Endothelial cell (in vitro differentiated cells): ENCODE results near the gene CNIH1. TPM values are rescaled to one million over a fixed set of nuclear protein-coding genes. Genes with fewer than 3 reads are reported as not detected.

Experiments
- DNase-seq: peaks from one replicate; pipeline ENCODE4 v3.0.0; 2021; ENCODE audit warnings: low spot score
- H3K27ac Mint-ChIP-seq: one replicate; pipeline ENCODE4 v1.8.0; 2021; ENCODE audit warnings: mixed read lengths, inconsistent platforms; ENCODE audit not compliant: unreplicated experiment
- H3K27me3 Mint-ChIP-seq: one replicate; pipeline ENCODE4 v1.8.0; 2021; ENCODE audit warnings: mild to moderate bottlenecking, moderate library complexity, mixed read lengths, inconsistent platforms; ENCODE audit not compliant: unreplicated experiment
- H3K36me3 Mint-ChIP-seq: one replicate; pipeline ENCODE4 v1.8.0; 2021; ENCODE audit warnings: mild to moderate bottlenecking, low read depth, mixed read lengths, inconsistent platforms; ENCODE audit not compliant: unreplicated experiment
- H3K4me1 Mint-ChIP-seq: one replicate; pipeline ENCODE4 v1.8.0; 2021; ENCODE audit warnings: mild to moderate bottlenecking, mixed read lengths, inconsistent platforms; ENCODE audit not compliant: unreplicated experiment
- H3K4me3 Mint-ChIP-seq: one replicate; pipeline ENCODE4 v1.8.0; 2021; ENCODE audit warnings: mild to moderate bottlenecking, mixed read lengths, inconsistent platforms; ENCODE audit not compliant: unreplicated experiment
- H3K9me3 Mint-ChIP-seq: one replicate; pipeline ENCODE4 v1.8.0; 2021; ENCODE audit warnings: mixed read lengths, inconsistent platforms; ENCODE audit not compliant: unreplicated experiment
- total RNA-seq: library from RNA; stranded (reverse); fragmentation: NEBNext Ultra II Directional; extraction: Animal tissue kit (Norgen Biotek cat#: 25700); gene quantifications from one replicate; pipeline ENCODE4 v1.2.1, GENCODE V29; 2021; ENCODE audit not compliant: unreplicated experiment
- TF ChIP-seq, protein P1 (sequence below): fragments of 200-600 bp; sonication (generic); IDR thresholded peaks from one replicate; pipeline ENCODE4 v1.5.0; 2021; ENCODE audit warnings: antibody characterized with exemption; ENCODE audit not compliant: unreplicated experiment

Gene CNIH1
- total RNA-seq, 1 donor from 2014 or later: 87.8 TPM

DNA sequence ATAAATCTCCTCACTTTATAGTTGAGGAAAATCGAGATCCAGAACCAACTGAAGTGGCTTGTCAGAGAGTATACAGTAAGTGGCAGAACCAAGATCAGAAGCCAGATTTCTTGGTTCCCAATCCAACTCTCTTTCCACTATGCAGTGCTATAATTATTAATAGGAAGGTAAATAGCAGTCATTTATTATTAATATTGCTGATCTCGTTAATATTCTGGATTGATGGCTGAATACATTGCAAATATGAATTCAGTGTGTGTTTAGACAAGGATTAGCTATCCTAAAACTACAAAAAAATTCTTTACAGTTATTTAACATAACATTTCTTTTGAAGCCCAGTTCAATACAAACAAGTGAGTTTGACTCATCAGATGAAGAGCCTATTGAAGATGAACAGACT, 41.6 kb downstream of the CNIH1 start:
- H3K9me3 Mint-ChIP-seq: no peaks in the 10 kb centered on the region
- no peak for DNase-seq
- TF ChIP-seq, protein P1, sequence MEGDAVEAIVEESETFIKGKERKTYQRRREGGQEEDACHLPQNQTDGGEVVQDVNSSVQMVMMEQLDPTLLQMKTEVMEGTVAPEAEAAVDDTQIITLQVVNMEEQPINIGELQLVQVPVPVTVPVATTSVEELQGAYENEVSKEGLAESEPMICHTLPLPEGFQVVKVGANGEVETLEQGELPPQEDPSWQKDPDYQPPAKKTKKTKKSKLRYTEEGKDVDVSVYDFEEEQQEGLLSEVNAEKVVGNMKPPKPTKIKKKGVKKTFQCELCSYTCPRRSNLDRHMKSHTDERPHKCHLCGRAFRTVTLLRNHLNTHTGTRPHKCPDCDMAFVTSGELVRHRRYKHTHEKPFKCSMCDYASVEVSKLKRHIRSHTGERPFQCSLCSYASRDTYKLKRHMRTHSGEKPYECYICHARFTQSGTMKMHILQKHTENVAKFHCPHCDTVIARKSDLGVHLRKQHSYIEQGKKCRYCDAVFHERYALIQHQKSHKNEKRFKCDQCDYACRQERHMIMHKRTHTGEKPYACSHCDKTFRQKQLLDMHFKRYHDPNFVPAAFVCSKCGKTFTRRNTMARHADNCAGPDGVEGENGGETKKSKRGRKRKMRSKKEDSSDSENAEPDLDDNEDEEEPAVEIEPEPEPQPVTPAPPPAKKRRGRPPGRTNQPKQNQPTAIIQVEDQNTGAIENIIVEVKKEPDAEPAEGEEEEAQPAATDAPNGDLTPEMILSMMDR: no peak
- peaks cover 8% of the 10 kb centered on the region for H3K36me3 Mint-ChIP-seq
- peaks cover 5% of the 10 kb centered on the region for H3K27me3 Mint-ChIP-seq
- no peak overlapping the region for H3K4me3 Mint-ChIP-seq
- peaks cover 5% of the 10 kb centered on the region for H3K4me1 Mint-ChIP-seq
- no peak overlapping the region for H3K27ac Mint-ChIP-seq

DNA sequence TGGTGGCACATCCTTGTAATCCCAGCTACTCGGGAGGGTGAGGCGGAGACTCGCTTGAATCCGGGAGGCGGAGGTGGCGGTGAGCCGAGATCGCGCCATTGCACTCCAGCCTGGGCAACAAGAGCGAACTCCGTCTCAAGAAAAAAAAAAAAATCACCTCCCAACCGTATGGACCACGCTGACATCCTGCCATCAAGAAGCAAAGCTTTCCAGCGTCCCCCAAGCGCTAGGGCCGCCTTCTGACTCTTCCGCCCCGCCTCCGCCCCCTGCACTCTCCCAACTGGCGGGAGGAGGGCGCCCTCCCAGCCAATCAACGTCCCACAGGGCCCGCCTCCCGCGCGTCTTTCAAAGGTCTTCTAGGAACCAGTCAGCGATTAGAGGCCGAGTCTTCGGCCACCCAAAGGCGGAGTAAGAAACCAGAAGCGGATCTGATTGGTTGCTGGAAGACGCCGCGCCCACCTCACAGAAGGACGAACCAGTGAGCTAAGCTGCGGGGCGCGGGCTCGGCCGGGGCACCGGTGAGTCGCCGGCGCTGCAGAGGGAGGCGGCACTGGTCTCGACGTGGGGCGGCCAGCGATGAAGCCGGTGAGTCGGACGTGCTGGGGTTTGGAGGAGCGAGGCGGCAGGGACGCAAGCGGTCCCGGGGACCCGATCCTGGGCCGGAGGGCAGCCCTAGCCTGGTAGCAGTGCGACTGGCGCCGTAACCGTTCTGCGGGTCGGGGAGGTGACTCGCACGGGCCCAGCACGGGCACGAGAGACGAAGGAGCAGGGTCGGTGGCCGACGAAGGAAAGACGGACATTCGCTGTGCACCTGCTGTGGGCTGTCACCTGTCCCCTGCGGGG, 44.5 kb downstream of the CNIH1 start, which contains the start of gene CDKN3:
CDKN3 (plus strand) TSS at position 515 of the 843 bp plus-strand sequence; CDS start at position 577, 62 bp downstream.
- peak within 1 kb of the TSS; percentile 30 for H3K27ac Mint-ChIP-seq
- no peaks in the 10 kb centered on the region for H3K9me3 Mint-ChIP-seq
- peaks cover 5% of the 10 kb centered on the region for H3K27me3 Mint-ChIP-seq
- H3K4me3 Mint-ChIP-seq: peak within 1 kb of the TSS; percentile 87
- DNase-seq: peak; percentile 97
- TF ChIP-seq, protein P1: peak; percentile 41
- peaks cover 5% of the 10 kb centered on the region for H3K4me1 Mint-ChIP-seq
- no peaks in the 10 kb centered on the region for H3K36me3 Mint-ChIP-seq

DNA sequence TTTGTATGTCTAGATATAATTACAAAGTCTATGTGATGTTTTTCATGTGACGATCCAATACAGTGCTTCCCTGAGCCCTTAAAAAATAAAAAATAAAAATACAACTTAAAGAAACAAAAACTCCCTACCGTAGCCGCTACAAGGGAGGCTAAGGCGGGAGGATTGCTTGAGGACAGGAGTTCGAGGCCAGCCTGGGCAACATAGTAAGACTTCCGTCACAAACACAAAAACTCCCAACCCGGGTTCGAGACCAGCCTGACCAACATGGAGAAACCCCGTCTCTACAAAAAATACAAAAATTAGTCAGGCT, 45.0 kb downstream of the CNIH1 start:
- DNase-seq: no peak
- H3K4me1 Mint-ChIP-seq: peaks cover 6% of the 10 kb centered on the region
- peaks cover 6% of the 10 kb centered on the region for H3K27me3 Mint-ChIP-seq
- no peaks in the 10 kb centered on the region for H3K9me3 Mint-ChIP-seq
- TF ChIP-seq, protein P1: no peak
- H3K36me3 Mint-ChIP-seq: no peaks in the 10 kb centered on the region
- peak overlapping the region; percentile 87 for H3K4me3 Mint-ChIP-seq
- peak overlapping the region; percentile 30 for H3K27ac Mint-ChIP-seq

DNA sequence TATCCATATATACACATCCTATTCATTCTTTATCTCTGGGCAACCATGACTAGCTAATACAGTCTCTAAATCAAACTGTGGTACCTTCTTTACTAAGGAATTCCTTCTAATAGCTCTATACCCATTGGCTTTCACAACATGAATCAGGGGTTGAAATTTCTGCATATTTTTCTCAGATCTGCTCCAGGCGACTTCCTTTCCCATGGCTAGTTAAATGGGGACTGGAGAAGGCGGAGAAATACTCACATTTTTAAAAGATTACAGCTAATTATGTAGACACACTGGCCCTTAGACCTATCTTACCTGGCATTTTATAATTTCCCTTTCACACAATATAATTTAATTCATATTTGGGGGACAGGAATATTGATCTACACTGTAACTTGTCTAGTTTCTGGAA, 45.5 kb downstream of the CNIH1 start:
- H3K9me3 Mint-ChIP-seq: no peaks in the 10 kb centered on the region
- H3K27ac Mint-ChIP-seq: no peak overlapping the region
- H3K4me1 Mint-ChIP-seq: peaks cover 8% of the 10 kb centered on the region
- no peak overlapping the region for H3K4me3 Mint-ChIP-seq
- TF ChIP-seq, protein P1: no peak
- no peak for DNase-seq
- no peaks in the 10 kb centered on the region for H3K36me3 Mint-ChIP-seq
- peaks cover 6% of the 10 kb centered on the region for H3K27me3 Mint-ChIP-seq

DNA sequence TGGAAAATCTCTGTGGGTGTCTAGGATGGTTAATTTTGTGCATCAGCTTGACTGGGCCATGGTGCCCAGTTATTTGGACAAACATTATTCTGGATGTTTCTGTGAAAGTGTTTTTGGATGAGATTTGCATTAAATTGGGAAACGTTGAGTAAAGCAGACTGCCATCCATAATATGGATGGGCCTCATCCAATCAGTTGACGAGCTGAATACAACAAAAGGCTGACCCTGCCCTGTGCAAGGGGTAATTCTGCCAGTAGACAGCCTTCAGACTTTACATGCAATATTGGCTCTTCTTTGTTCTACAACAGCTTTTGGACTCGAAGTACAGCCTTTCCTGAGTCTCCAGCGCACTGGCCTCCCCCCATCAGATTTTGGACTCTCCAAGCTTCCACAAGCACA, 45.9 kb downstream of the CNIH1 start:
- H3K4me1 Mint-ChIP-seq: peaks cover 8% of the 10 kb centered on the region
- no peak overlapping the region for H3K27ac Mint-ChIP-seq
- H3K36me3 Mint-ChIP-seq: no peaks in the 10 kb centered on the region
- peaks cover 6% of the 10 kb centered on the region for H3K27me3 Mint-ChIP-seq
- no peak overlapping the region for H3K4me3 Mint-ChIP-seq
- no peaks in the 10 kb centered on the region for H3K9me3 Mint-ChIP-seq
- TF ChIP-seq, protein P1: no peak
- DNase-seq: no peak
